Ovary (tissue), 3 donors: ENCODE measurements around the gene PDCD5.
"Not testable (repeated sequence)": the region's sequence is repeated elsewhere in the genome, so short reads cannot be mapped to it uniquely, and the experiment has no call there.

Experiments
- CTCF ChIP-seq, 3 donors: fragments of 450-650 bp in 2 of 3; fragments of 200-600 bp in 1 of 3; IDR thresholded peaks; one replicate each; pipeline versions ENCODE4 v1.5.1 to v1.8.0; 2016 to 2022; ENCODE audit warnings: antibody characterized with exemption in 3 of 3, mild to moderate bottlenecking in 1 of 3
- EP300 ChIP-seq: sonication (generic); formaldehyde crosslinking; IDR thresholded peaks from one replicate; pipeline ENCODE4 v1.6.1; 2017; ENCODE audit warnings: antibody characterized with exemption
- POLR2A ChIP-seq: fragments of 450-650 bp; IDR thresholded peaks from one replicate; pipeline ENCODE4 v1.6.1; 2017; ENCODE audit warnings: antibody characterized with exemption, mild to moderate bottlenecking, moderate library complexity
- donor health status: DM: no; HTN: no; CAD: no.

- not testable (repeated sequence) for TF ChIP-seq CTCF (IDR thresholded peaks at IDR 0.05); POLR2A; EP300
Measured at GRCh38 chr19:32541376-32541775, 39.6 kb upstream of the PDCD5 start.
